Neural cell (in vitro differentiated cells): Measurements from ENCODE around the gene RHOF. TPM values are rescaled to one million over a fixed set of nuclear protein-coding genes. Genes with fewer than 3 reads are reported as not detected.

ENCODE experiments used
- H2AFZ ChIP-seq: fragments of 200-600, 300-800 bp; sonication (generic), shearing (Covaris generic); 2 replicates; pipeline ENCODE4 v1.6.0; 2014; ENCODE audit warnings: low read depth, mild to moderate bottlenecking, antibody characterized with exemption, low read length, moderate library complexity
- H3F3A ChIP-seq: fragments of 200-600 bp; shearing (Covaris generic); 2 replicates; pipeline ENCODE4 v1.6.1; 2016; ENCODE audit warnings: mild to moderate bottlenecking, moderate library complexity, mixed read lengths, antibody characterized with exemption, low read length; ENCODE audit not compliant: insufficient read depth, poor library complexity, severe bottlenecking
- H3K27ac ChIP-seq: fragments of 200-600, 300-800 bp; sonication (generic), shearing (Covaris generic); 2 replicates; pipeline ENCODE4 v1.5.1; 2014; ENCODE audit warnings: mild to moderate bottlenecking, low read length, moderate library complexity
- H3K27me3 ChIP-seq: fragments of 300-800, 200-600 bp; sonication (generic), shearing (Covaris generic); 2 replicates; pipeline ENCODE4 v1.6.0; 2014; ENCODE audit warnings: mild to moderate bottlenecking, low read depth, low read length, moderate library complexity; ENCODE audit not compliant: insufficient read depth
- H3K36me3 ChIP-seq: fragments of 300-800, 200-600 bp; sonication (generic), shearing (Covaris generic); 2 replicates; pipeline ENCODE4 v1.5.1; 2014; ENCODE audit warnings: mild to moderate bottlenecking, antibody characterized with exemption, low read length, moderate library complexity; ENCODE audit not compliant: insufficient read depth
- H3K4me2 ChIP-seq: fragments of 300-800, 200-600 bp; sonication (generic), shearing (Covaris generic); 2 replicates; pipeline ENCODE4 v1.6.0; 2014; ENCODE audit warnings: mild to moderate bottlenecking, low read length
- H3K4me3 ChIP-seq: fragments of 300-800, 200-600 bp; sonication (generic), shearing (Covaris generic); 2 replicates; pipeline ENCODE4 v1.5.1; 2014; ENCODE audit warnings: mild to moderate bottlenecking, low read length, moderate library complexity
- H3K79me2 ChIP-seq: fragments of 200-600 bp; shearing (Covaris generic); replicated peaks from 2 replicates; pipeline ENCODE4 v1.6.0; 2014; ENCODE audit warnings: mild to moderate bottlenecking, low read length, moderate library complexity; ENCODE audit not compliant: insufficient read depth
- H3K9ac ChIP-seq: fragments of 300-800, 200-600 bp; sonication (generic), shearing (Covaris generic); 2 replicates; pipeline ENCODE4 v1.6.1; 2016; ENCODE audit warnings: mild to moderate bottlenecking, low read length, mixed read lengths
- H3K9me2 ChIP-seq: fragments of 200-600 bp; shearing (Covaris generic); 2 replicates; pipeline ENCODE4 v1.6.1; 2016; ENCODE audit warnings: mild to moderate bottlenecking, low read length, mixed read lengths; ENCODE audit not compliant: insufficient read depth
- H3K9me3 ChIP-seq: fragments of 200-600, 300-800 bp; sonication (generic), shearing (Covaris generic); 2 replicates; pipeline ENCODE4 v1.6.1; 2016; ENCODE audit warnings: mild to moderate bottlenecking, mixed run types, low read length, moderate library complexity, mixed read lengths
- H4K20me1 ChIP-seq: fragments of 200-600 bp; shearing (Covaris generic); 2 replicates; pipeline ENCODE4 v1.6.1; 2016; ENCODE audit warnings: mild to moderate bottlenecking, mixed run types; ENCODE audit not compliant: insufficient read depth
- CTCF ChIP-seq: fragments of 450-650 bp; IDR thresholded peaks from 2 replicates; pipeline ENCODE4 v1.5.1; 2014; ENCODE audit warnings: antibody characterized with exemption, mild to moderate bottlenecking, moderate library complexity; ENCODE audit not compliant: poor library complexity, severe bottlenecking
- EP300 ChIP-seq: fragments of 450-650 bp; conservative IDR thresholded peaks from 2 replicates; pipeline ENCODE4 v1.6.1; 2014; ENCODE audit warnings: antibody characterized with exemption, mild to moderate bottlenecking, moderate library complexity; ENCODE audit not compliant: poor library complexity, severe bottlenecking
- EZH2 ChIP-seq: fragments of 200-600, 300-800 bp; shearing (Covaris generic), sonication (generic); IDR thresholded peaks from 2 replicates; pipeline ENCODE4 v1.6.1; 2014; ENCODE audit warnings: antibody characterized with exemption, low read length, borderline replicate concordance, mild to moderate bottlenecking; ENCODE audit not compliant: insufficient read depth, poor library complexity, severe bottlenecking
- MXI1 ChIP-seq: fragments of 450-650 bp; conservative IDR thresholded peaks from 2 replicates; pipeline ENCODE4 v1.6.1; 2014; ENCODE audit warnings: antibody characterized with exemption, mild to moderate bottlenecking; ENCODE audit not compliant: poor library complexity, severe bottlenecking
- POLR2AphosphoS5 ChIP-seq: IDR thresholded peaks from 2 replicates; pipeline ENCODE4 v1.6.1; 2012
- RAD21 ChIP-seq: fragments of 450-650 bp; conservative IDR thresholded peaks from 2 replicates; pipeline ENCODE4 v1.6.1; 2014; ENCODE audit warnings: antibody characterized with exemption, mild to moderate bottlenecking, moderate library complexity
- REST ChIP-seq: IDR thresholded peaks from 2 replicates; pipeline ENCODE4 v1.6.1; 2012; ENCODE audit warnings: borderline replicate concordance
- SMC3 ChIP-seq: fragments of 450-650 bp; conservative IDR thresholded peaks from 2 replicates; pipeline ENCODE4 v1.6.1; 2014; ENCODE audit warnings: antibody characterized with exemption, mild to moderate bottlenecking, moderate library complexity; ENCODE audit not compliant: poor library complexity
- TAF1 ChIP-seq: IDR thresholded peaks from 2 replicates; pipeline ENCODE4 v1.6.1; 2012; ENCODE audit warnings: low read depth
- polyA plus RNA-seq: library from polyadenylated mRNA; depleted of rRNA; stranded (reverse); fragments of >200 nt; gene quantifications from 2 replicates; pipeline ENCODE4 v1.2.3, GENCODE V29; 2014

RHOF gene
- polyA plus RNA-seq, 1 donor from 2014 or later, result 14.7 TPM

- H3K4me2 ChIP-seq, result no peak overlapping the region
These were observed 16.8 kb upstream of the RHOF start for GRCh38 chr12:121810234-121810817.

GRCh38 chr12:121809712-121810116, 16.2 kb upstream of the RHOF start:
- Histone ChIP-seq H3K9ac (no peak overlapping the region), H3F3A (no peaks in the 10 kb centered on the region), H3K4me2 (no peak overlapping the region), H3K27me3 (no peaks in the 10 kb centered on the region), H3K27ac (no peak overlapping the region), H3K9me2 (no peaks in the 10 kb centered on the region), H2AFZ (no peak overlapping the region), H3K36me3 (no peaks in the 10 kb centered on the region), H4K20me1 (peaks cover 46% of the 10 kb centered on the region), H3K9me3 (no peaks in the 10 kb centered on the region), H3K4me3 (no peak overlapping the region), H3K79me2 (peaks cover 91% of the 10 kb centered on the region)
- TF ChIP-seq RAD21 (no peak), EZH2 (no peak), TAF1 (no peak)

More at GRCh38 chr12:121810234-121810817, 16.8 kb upstream of the RHOF start:
- Histone ChIP-seq H2AFZ (no peak overlapping the region), H3K9me2 (no peaks in the 10 kb centered on the region), H3K9me3 (no peaks in the 10 kb centered on the region), H3K36me3 (no peaks in the 10 kb centered on the region), H3F3A (no peaks in the 10 kb centered on the region), H3K27me3 (no peaks in the 10 kb centered on the region), H4K20me1 (peaks cover 46% of the 10 kb centered on the region), H3K79me2 (peaks cover 91% of the 10 kb centered on the region), H3K4me3 (peak overlapping the region; percentile 81), H3K9ac (no peak overlapping the region), H3K27ac (no peak overlapping the region)
- TF ChIP-seq POLR2AphosphoS5 (no peak), EZH2 (no peak)

GRCh38 chr12:121808623-121809022, 15.1 kb upstream of the RHOF start:
- H3F3A ChIP-seq, result no peaks in the 10 kb centered on the region
- no peak overlapping the region for H2AFZ ChIP-seq
- H3K9me3 ChIP-seq, result no peaks in the 10 kb centered on the region
- H4K20me1 ChIP-seq, result peaks cover 46% of the 10 kb centered on the region
- no peaks in the 10 kb centered on the region for H3K27me3 ChIP-seq
- H3K4me3 ChIP-seq, result no peak overlapping the region
- no peak overlapping the region for H3K9ac ChIP-seq
- no peaks in the 10 kb centered on the region for H3K36me3 ChIP-seq
- no peak overlapping the region for H3K4me2 ChIP-seq
- no peak overlapping the region for H3K27ac ChIP-seq
- H3K9me2 ChIP-seq, result no peaks in the 10 kb centered on the region
- TF ChIP-seq MXI1 (no peak), CTCF (no peak), EP300 (no peak), TAF1 (no peak), REST (no peak), POLR2AphosphoS5 (no peak), RAD21 (no peak), EZH2 (no peak), SMC3 (no peak)
- peaks cover 91% of the 10 kb centered on the region for H3K79me2 ChIP-seq
